Tongue (tissue), 2 donors: ENCODE measurements around the gene AACS. TPM values are rescaled to one million over a fixed set of nuclear protein-coding genes. Genes with fewer than 3 reads are reported as not detected.
"Not testable (repeated sequence)": the region's sequence is repeated elsewhere in the genome, so short reads cannot be mapped to it uniquely, and the experiment has no call there.

Source experiments
- DNase-seq: peaks from one replicate; pipeline ENCODE4 v3.0.0-alpha.2; 2015
- total RNA-seq: library from RNA; depleted of rRNA; stranded (reverse); fragments of >200 nt; gene quantifications from one replicate; pipeline ENCODE4 v1.2.3, GENCODE V29; 2014

The AACS gene
- total RNA-seq, 1 donor from 2014 or later, result 35.3 TPM

DNA sequence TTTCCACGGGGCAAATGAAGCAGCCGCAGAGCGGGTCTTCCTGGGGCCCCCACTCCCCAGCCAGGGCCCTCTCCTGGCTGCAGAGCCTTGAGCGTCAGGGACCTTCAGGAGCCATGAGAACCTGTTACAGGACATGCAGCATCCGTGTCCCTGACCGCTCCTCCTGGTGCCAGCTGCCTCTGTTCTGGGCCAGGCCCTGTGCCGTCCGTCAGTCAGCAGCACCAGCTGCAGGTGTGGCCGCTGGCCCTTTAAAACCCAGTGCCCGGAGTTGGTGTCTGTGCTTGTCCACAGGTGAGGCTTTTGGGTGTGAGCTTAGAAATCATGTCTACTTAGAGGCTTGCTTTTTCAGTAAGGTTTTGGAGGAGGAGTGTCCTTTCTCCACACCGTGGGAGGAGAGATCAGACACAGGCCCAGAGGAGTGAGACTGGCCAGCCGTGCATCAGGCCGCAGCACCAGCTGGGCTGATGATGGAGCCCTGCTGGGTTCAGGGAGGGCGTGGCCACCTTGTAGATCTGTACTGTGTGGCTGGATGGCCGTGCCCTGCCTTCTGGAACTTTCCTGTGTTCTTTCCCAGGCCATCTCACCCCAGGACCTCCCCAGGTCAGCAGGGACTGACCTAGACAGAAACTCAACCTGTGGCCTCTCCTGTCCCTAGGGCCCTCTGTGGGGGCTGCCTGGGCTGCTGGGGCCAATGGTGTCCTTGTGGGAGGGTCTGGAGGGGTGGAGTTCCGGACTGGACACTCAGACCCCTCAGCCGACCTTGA is 27.1 kb downstream of the AACS start:
- DNase-seq, result no peak

DNA sequence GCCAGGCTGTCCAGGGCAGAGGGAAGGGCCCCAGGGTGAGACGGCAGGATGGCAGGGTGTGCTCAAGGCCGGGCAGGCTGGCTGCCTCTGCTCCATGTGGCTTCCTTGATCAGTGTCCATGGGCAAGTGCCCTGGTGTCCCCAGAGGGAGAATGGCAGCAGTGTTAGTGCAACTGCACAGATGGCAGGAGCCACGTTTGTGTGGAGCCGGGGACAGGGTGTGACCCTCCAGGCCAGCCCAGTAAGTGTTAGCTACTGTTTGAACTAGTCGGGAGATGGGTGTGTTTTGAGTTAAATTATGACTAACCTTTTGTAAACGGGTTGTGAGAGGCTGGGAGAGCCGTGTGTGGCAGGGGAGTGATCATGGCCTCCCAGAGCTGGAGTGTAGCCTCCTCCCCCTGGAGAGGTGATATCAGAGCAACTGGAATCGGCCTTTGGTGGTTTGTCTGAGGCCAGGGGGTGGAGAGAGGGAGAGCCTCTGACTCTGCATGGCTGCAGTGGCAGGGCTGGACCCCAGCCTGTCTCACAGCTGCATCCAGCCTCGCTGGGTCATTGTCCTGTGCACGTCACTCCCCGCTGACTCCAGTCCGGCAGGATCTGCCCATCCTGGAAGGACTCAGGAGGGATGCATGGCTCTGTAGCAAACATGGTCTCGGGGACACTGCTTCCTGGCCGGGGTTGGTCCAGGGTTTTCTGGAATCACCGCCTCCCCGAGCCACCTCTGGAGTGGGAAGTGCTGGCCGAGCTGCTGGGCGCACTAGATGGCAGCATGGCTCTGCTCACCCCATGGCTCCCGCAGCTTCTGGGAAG is 27.8 kb downstream of the AACS start:
- no peak for DNase-seq

DNA sequence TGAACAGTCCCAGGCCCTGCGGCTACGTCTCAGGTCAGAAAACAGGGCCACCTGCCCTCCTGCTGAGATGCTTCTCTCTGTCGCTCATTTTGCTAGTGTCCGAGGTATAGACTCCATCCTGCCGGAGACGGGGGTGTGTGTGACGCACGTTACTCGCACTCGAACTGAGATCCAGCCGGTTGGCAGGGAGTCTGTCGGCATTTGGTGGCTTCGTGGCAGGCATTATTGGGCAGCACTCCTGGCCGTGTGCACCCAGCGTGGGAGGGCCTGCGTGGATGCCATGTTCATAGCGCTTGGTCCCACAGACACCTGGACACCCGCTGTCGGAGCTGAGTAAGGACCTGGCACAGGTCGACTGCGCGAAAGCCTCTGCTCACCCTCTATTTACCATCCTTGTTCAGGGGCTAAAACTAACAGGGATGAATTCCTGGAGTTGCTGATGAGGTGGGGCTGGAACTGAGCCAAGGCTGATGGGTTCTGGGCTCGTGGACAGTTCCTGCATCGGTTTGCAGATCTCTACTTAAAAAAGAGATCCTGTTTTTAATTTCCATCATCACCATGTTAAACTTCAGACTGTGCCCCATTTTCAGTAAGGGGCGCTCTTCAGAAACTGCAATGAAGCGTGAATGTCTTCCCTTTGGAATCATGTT is 28.6 kb downstream of the AACS start:
- no peak for DNase-seq

DNA sequence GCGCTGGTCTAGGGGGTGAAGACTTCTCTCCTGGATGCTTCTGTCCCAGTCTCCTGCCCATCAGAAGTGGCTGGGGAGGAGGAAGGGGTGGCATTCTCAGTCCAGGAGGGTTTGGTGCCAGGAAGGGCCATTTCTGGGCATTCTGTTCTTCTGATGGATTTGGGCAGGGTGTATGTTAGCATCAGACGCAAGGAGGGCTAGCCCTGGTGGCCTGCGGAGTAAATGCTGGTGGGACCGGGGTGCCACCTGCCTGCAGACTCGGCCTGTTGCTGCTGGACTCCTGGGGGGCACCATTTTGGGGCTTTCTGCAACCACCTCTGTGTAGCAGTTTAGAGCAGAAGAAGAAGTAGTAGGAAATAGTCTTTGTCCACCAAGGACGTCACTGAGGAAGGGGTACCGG is 31.7 kb downstream of the AACS start:
- no peak for DNase-seq

DNA sequence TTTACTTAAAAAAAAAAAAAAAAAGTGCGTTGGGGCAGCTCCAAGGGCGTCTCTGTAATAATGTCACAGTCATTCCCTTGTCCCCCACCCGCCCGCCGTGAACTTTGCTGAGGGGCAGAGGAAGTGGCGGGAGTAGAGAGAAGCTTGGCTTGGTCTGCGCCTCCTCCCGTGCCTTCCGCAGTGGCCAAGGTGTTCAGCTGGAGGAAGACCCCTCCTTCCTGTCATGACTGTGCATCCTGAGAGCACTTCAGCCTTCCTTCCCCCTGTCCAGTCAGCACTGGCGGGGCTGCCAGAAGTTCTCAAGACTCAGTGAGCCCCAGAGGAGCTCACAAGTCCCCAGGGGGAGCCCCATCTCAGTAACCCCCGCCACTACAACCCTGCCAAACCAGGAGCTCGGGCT is 32.2 kb downstream of the AACS start:
- no peak for DNase-seq

DNA sequence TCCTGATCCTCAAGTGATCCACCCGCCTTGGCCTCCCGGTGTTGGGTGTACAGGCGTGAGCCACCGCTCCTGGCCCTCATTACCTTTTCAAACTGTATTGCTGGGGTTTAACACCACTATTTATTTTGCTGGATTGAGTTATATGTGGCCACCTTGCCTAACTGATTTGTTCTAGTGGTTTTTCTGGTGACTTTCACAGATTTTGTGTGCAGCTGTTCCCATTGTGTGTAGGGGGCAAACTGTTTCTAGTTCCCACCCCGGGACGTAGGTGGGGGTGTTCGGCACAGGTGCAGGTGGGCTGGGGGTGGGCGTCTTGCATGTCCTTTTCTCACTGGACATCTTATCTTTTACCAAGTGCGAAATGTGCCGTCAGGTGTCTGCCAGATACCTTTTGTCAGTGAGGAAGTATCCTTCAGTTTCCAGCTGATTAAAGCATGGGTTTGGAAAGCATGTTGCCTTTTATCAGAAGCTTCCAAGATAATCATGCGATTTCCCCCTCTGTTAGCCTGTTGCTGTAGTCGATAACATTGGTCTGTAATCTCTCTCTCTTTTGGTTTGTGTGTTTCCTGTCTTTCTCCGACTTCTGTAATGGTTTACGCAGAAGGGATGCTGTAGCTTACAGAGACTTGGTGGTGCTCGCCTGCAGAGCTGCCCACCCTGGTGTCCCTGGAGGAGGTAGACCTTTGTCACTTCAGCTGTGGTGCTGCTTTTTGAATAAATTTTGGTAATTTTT is 33.6 kb downstream of the AACS start:
- peak; percentile 28 for DNase-seq

DNA sequence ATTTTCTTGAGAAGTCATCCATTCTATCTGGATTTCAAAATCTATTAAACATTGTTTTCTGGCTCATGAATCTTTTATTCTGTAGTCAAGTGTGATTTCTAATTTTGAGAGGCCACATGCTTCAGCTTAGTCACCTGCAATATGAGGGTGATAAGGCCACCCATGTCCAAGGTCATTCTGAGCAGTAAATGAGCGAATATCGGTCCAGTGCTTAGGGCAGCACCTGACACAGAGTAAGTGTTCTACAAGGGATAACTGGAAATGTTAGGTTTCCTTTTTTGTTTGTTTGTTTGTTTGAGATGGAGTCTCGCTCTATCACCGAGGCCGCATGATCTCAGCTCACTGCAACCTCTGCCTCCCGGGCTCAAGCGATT is 34.2 kb downstream of the AACS start:
- no peak for DNase-seq

DNA sequence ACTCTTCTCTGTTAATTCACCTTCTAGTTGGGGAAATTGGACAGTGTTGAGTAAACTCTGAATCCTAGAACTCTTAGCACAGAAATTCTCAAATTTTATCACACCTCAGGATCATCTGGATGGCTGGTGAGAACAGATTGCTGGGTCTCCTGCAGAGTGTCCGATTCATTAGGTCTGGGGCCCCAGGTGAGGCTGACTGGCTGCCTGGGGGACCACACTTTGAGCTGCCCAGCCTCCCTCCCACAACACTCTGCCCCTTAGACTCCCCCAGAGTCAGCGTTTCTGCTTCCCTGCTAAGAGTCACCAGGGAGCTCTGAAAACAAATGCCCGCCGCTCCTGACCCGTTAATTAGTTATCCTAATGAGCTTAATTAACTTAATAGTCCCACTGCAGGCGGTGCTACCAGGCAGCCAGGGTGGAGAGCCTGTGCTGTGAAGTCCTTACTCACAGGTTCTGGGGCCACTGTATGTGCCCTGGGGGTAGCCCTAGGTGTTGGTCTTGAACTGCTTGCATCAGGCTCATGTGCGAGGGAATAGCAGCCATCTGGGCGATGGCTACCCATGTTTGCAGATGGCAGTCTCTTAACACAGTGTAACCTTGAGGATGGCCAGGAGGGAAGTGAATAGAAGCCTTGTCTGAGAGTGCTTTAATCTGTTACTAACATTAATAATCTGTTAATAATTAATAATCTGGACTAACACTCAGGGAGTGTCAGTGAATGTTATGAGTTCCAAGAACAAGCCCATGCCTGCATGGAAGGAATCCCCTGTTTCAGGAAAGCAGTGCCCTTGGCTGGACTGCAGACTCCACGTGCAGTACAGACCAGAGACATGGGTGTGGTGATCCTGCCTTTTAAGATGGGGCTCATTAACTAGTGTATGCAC is 35.6 kb downstream of the AACS start:
- no peak for DNase-seq

DNA sequence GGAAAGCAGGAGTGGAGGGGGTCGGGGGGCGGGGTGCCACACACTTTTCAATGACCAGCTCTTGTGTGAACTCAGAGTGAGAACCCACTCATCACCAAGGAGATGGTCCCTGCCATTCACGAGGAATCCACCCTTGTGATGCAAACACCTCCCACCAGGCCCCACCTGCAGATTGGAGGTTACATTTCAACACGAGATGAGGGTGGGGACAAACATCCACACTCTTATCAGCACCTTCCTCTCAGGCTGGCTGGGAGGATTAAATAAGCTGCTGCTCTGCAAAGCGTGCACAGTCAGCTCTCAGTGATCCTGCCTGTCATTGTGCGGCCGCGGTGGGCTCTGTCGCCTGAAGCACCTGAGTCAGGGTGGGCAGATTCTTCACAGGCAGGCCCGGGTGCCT is 39.7 kb downstream of the AACS start:
- no peak for DNase-seq

DNA sequence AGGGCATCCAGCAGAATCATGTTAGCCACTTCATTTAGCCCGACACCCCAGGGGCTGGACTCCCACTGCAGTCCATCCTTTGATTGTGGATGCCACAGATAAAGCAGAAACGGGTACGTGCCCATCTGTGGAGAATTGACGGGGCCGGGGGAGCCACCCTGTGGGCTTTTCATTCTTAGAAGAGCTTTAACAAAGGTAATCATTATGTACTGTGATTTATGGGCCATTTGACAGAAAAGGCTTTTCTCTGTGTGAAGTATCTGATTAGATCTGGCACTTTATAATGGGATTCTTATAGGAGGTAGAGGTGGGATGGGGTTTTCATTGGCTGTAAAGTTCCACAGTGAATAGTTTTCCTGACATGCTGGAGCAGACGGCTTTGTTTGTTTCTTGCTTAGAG is 40.4 kb downstream of the AACS start:
- no peak for DNase-seq

DNA sequence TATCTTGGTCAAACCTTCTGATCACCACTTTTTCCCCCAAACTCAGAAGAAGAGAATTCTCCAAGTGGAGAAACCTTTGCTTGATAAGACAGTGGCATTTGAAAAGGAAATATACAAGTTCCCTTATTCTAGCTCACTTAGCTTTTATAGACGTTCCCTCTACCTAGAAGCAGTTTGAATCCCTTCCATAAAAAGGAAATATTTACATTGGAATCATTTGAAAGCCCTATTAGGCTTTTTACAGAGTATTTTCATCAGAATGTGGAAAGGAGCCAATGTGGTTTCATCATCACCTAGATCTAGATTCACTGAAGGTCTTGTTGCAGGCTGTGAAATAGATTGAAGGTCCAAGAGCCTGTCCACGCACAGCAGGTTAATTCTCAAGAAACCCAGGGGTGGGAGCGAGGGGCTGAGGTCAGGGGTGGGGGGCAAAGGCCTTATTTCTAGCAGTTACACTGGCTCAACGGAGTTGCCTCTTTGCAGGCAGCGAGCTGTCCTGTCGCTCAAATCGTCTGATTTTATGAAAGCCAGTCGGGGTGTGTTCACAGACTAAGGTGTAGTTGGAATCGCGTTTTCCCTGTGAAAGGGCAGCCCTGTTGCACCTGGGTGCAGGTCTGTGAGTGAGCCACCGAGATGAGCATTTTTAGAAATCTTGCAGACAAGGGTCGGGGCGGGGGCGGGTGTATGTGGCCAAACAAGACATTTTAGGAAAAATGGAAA is 45.6 kb downstream of the AACS start:
- DNase-seq, result no peak

DNA sequence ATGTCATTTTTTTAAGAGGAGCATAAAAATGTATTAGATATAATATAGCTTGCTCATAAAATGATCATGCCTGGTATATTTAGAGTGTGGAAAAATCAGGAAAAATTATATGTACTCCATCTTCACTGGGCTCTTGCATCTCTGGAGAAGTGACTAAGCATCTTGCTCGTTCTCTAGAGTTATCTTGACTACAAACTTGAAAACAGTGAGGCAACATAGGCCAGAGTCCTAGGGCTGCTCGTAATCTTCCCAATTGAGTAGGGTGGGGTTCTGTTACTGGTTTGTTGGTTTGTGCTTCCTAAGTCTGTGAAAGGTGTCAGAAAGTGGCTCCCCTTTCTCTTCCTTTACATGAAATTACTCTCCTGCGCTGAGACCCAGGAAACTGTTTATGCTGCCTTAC is 46.2 kb downstream of the AACS start:
- no peak for DNase-seq

DNA sequence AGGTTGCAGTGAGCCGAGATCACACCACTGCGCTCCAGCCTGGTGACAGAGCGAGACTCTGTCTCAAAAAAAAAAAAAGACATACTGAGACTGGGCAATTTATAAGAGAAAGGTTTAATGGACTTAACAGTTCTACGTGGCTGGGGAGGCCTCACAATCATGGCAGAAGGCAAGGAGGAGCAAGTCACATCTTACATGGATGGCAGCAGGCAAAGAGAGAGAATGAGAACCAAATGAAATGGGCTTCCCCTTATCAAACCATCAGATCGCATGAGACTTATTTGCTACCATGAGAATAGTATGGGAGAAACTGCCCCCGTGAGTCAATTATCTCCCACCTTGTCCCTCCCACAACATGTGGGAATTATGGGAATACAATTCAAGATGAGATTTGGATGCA is 47.4 kb downstream of the AACS start:
- not testable (repeated sequence) for DNase-seq

DNA sequence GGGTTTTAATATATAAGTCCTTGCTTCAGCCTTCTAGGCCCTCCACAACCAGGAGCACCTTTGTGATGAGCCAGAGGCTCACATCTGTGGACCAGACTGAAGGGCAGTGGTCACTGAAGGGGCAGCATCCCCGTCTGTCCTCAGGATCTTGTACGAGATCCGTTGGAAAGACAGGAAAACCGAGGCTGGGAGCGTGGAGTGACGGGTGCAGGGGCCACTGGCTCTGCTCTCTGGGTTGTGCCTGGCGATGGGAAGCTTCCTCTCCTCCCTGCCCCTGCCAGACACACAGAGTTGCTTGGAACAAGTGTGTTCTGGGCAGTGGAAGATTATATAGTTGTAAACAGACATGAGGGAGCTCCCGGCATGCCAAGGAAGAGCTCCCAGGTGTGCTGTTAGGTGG is 48.0 kb downstream of the AACS start:
- DNase-seq, result no peak

DNA sequence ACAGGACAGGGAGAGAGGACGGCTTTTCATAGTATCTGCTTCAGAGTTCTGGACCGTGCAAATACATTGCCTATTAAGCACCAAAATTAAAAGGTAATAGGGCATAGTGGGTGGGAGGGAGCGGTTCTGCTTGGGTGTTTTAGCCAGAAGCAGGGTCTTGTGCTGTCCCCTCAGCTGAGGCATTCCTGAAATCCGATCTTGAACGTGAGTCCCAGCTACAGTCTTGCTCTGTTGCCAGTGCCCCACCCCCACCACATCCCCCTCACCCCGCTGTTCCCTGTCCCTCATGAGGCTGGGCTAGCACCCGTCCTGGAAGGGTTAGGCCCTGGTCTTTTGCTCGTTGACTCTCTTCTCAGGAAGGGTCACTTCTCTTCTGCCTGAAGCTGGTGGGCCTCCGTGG is 48.6 kb downstream of the AACS start:
- DNase-seq, result no peak

DNA sequence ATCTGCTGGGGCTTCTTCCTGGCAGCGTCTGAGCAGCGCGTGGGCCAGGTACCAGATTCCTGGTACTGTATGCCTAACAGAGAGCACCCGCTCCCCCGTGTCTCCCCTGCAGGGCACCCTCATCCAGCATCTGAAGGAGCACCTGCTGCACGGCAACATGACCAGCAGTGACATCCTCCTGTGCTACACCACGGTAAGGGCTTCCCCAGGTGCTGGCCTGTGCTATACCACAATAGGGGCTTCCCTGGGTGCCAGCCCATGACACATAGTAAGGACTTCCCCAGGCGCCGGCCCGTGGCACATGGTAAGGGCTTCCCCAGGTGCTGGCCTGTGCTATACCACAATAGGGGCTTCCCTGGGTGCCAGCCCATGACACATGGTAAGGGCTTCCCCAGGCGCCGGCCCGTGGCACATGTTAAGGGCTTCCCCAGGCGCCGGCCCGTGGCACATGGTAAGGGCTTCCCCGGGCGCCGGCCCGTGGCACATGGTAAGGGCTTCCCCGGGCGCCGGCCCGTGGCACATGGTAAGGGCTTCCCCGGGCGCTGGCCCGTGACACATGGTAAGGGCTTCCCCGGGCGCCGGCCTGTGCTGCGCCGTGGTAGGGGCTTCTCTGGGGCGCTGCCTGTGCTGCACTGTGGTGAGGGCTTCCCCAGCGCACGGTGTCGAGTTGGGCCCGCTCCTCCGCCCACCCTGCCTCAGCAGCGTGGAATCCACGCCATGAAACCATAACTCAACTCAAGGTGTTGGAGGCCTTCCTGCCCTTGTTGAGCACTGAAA is 49.3 kb downstream of the AACS start:
- DNase-seq, result no peak

DNA sequence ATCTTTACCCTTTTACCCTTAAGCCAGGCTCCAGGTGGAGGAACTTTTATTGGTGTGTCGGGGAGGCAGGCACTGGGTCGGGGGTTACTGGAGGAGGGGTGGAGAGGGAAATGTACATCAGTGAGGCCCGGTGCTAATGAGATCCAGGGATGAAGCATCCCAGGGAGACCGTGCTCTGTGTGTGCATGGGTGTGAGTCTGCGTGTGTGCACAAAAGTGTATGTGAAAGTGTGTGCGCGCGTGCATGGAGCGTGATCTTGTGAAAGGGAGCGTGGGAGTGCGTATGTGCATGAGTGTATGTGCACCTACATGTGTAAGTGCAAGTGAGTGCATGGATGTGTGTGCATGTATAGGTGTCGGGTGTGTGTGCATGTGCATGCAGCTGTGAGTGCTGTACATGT is 55.3 kb downstream of the AACS start:
- DNase-seq, result no peak

DNA sequence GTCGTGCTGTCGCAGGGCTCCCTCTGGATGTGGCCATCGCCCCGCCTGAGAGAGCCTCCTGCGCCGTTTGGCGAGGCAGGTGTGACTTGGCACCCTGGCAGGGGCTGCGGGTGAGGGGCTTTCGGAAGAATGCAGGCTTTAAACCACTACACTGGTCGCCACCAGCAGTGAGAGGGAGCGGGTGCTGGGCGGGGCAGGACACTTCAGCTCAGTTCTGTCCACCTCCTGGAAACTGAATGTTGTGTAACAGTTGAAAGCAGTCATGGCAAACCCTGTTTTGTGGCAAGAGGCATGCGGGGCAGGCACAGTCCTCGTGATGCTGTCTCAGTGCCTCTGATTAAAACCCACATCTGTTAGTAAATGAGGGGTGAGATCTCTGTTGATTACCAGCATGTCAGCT is 55.9 kb downstream of the AACS start:
- no peak for DNase-seq

DNA sequence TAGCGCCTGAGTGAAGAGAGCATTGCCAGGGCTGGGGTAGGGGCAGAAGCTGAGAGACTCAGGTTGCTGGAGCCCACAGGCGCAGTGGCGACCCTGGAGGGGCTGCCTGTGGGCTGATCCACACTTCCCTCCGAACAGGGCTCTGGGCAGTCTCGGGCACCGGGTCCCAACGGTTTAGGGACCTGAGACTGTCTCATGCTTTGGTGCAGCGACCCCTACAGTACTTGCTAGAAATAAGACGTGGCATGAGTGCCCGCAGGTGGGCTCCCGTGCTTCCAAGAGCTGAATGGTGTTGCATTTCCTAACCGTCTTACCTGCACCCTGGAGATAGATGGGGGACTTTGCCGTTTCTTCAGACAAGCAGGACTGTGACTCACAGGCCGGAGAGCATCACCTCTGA is 57.4 kb downstream of the AACS start:
- DNase-seq, result no peak

DNA sequence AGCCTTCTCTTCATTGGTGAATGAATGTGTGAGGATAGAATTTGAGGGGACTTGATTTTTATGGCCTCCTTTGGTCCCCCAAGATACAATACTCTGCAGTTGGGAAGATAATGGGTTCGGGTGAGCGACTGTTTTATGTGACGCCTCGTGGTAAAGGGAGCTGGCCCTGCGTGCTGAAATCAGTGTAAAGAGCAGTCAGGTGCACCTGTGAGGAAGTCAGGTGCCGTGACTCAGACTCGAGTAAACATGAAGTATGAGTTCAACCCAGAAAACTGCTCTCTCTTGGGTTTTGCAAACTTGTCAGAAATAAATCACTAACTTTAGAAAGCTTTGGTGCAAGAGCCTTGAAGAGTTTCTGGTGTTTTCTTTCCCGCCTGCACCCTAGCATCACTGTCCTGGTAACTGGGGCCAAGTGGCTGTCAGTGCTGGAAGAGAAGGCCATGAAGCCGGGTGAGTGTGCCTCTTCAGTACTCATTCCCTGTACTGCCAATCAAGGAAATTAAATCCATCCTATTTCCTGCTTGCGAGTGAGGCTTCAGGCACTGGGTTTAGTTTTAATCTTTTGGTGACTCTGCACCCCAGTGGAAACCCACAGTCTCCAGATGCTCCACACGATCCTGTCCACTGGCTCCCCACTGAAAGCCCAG is 59.2 kb downstream of the AACS start:
- DNase-seq, result no peak
